Measurements from ENCODE around the gene TEX44.
"Not testable (repeated sequence)": the region's sequence is repeated elsewhere in the genome, so short reads cannot be mapped to it uniquely, and the experiment has no call there.

Gene TEX44

GRCh38 chr2:231556981-231557380, 35.7 kb upstream of the TEX44 start:
- Histone ChIP-seq H3K27me3 (ENCODE audit: control insufficient read depth, insufficient read depth, low read length) (no peaks in the 10 kb centered on the region), H3K4me3 (ENCODE audit: low read length) (no peak overlapping the region), H3K9me3 (replicated peaks; ENCODE audit: low read length) (peaks cover 2% of the 10 kb centered on the region), H3K36me3 (ENCODE audit: insufficient read depth, low read length) (no peaks in the 10 kb centered on the region), H3K4me1 (ENCODE audit: control insufficient read depth, insufficient read depth, low read length) (peaks cover 11% of the 10 kb centered on the region), H3K9ac (ENCODE audit: low read depth, low read length) (no peak overlapping the region), H3K4me2 (ENCODE audit: low read length) (no peak overlapping the region)

GRCh38 chr2:231557571-231558217, 35.0 kb upstream of the TEX44 start:
- Histone ChIP-seq H3K27me3 (ENCODE audit: control insufficient read depth, insufficient read depth, low read length) (no peaks in the 10 kb centered on the region), H3K4me1 (ENCODE audit: control insufficient read depth, insufficient read depth, low read length) (peaks cover 11% of the 10 kb centered on the region), H3K9ac (ENCODE audit: low read depth, low read length) (no peak overlapping the region), H3K4me3 (ENCODE audit: low read length) (no peak overlapping the region), H3K9me3 (replicated peaks; ENCODE audit: low read length) (peaks cover 2% of the 10 kb centered on the region), H3K36me3 (ENCODE audit: insufficient read depth, low read length) (no peaks in the 10 kb centered on the region), H3K4me2 (ENCODE audit: low read length) (no peak overlapping the region)

GRCh38 chr2:231563378-231563961, 29.2 kb upstream of the TEX44 start:
- Histone ChIP-seq H3K27me3 (ENCODE audit: control insufficient read depth, insufficient read depth, low read length) (no peaks in the 10 kb centered on the region), H3K4me3 (ENCODE audit: low read length) (no peak overlapping the region), H3K4me2 (ENCODE audit: low read length) (no peak overlapping the region), H3K36me3 (ENCODE audit: insufficient read depth, low read length) (no peaks in the 10 kb centered on the region), H3K9me3 (replicated peaks; ENCODE audit: low read length) (no peaks in the 10 kb centered on the region), H3K4me1 (ENCODE audit: control insufficient read depth, insufficient read depth, low read length) (no peaks in the 10 kb centered on the region), H3K9ac (ENCODE audit: low read depth, low read length) (no peak overlapping the region)

GRCh38 chr2:231565887-231566594, 26.6 kb upstream of the TEX44 start:
- Histone ChIP-seq H3K4me3 (ENCODE audit: low read length) (no peak overlapping the region), H3K4me2 (ENCODE audit: low read length) (no peak overlapping the region), H3K9me3 (replicated peaks; ENCODE audit: low read length) (no peaks in the 10 kb centered on the region), H3K9ac (ENCODE audit: low read depth, low read length) (no peak overlapping the region), H3K4me1 (ENCODE audit: control insufficient read depth, insufficient read depth, low read length) (no peaks in the 10 kb centered on the region), H3K36me3 (ENCODE audit: insufficient read depth, low read length) (no peaks in the 10 kb centered on the region), H3K27me3 (ENCODE audit: control insufficient read depth, insufficient read depth, low read length) (no peaks in the 10 kb centered on the region)

- H3K27me3 ChIP-seq (ENCODE audit: control insufficient read depth, insufficient read depth, low read length) = peaks cover 7% of the 10 kb centered on the region
- no peak overlapping the region for H3K4me2 ChIP-seq (ENCODE audit: low read length)
- no peak overlapping the region for H3K4me3 ChIP-seq (ENCODE audit: low read length)
- H3K9ac ChIP-seq (ENCODE audit: low read depth, low read length) = no peak overlapping the region
- H3K9me3 ChIP-seq (replicated peaks; ENCODE audit: low read length) = no peaks in the 10 kb centered on the region
- no peaks in the 10 kb centered on the region for H3K36me3 ChIP-seq (ENCODE audit: insufficient read depth, low read length)
- no peaks in the 10 kb centered on the region for H3K4me1 ChIP-seq (ENCODE audit: control insufficient read depth, insufficient read depth, low read length)
Observed at GRCh38 chr2:231567159-231567558, 25.5 kb upstream of the TEX44 start.

GRCh38 chr2:231568098-231568784, 24.4 kb upstream of the TEX44 start:
- peaks cover 10% of the 10 kb centered on the region for H3K27me3 ChIP-seq (ENCODE audit: control insufficient read depth, insufficient read depth, low read length)
- no peak overlapping the region for H3K9ac ChIP-seq (ENCODE audit: low read depth, low read length)
- H3K9me3 ChIP-seq (replicated peaks; ENCODE audit: low read length) = no peaks in the 10 kb centered on the region
- no peak overlapping the region for H3K4me3 ChIP-seq (ENCODE audit: low read length)
- no peak overlapping the region for H3K4me2 ChIP-seq (ENCODE audit: low read length)
- no peaks in the 10 kb centered on the region for H3K4me1 ChIP-seq (ENCODE audit: control insufficient read depth, insufficient read depth, low read length)
- no peaks in the 10 kb centered on the region for H3K36me3 ChIP-seq (ENCODE audit: insufficient read depth, low read length)

- H3K27me3 ChIP-seq (ENCODE audit: control insufficient read depth, insufficient read depth, low read length) = peaks cover 17% of the 10 kb centered on the region
- H3K4me1 ChIP-seq (ENCODE audit: control insufficient read depth, insufficient read depth, low read length) = no peaks in the 10 kb centered on the region
- H3K9me3 ChIP-seq (replicated peaks; ENCODE audit: low read length) = no peaks in the 10 kb centered on the region
- no peak overlapping the region for H3K9ac ChIP-seq (ENCODE audit: low read depth, low read length)
- H3K36me3 ChIP-seq (ENCODE audit: insufficient read depth, low read length) = no peaks in the 10 kb centered on the region
- no peak overlapping the region for H3K4me2 ChIP-seq (ENCODE audit: low read length)
- no peak overlapping the region for H3K4me3 ChIP-seq (ENCODE audit: low read length)
Observed at GRCh38 chr2:231568785-231569435, 23.8 kb upstream of the TEX44 start.

- H3K4me2 ChIP-seq (ENCODE audit: low read length); H3K4me3 ChIP-seq (ENCODE audit: low read length); H3K36me3 ChIP-seq (ENCODE audit: insufficient read depth, low read length); H3K9ac ChIP-seq (ENCODE audit: low read depth, low read length); H3K4me1 ChIP-seq (ENCODE audit: control insufficient read depth, insufficient read depth, low read length); H3K9me3 ChIP-seq (replicated peaks; ENCODE audit: low read length): not testable (repeated sequence)
- peaks cover 21% of the 10 kb centered on the region for H3K27me3 ChIP-seq (ENCODE audit: control insufficient read depth, insufficient read depth, low read length)
Observed at GRCh38 chr2:231570915-231571314, 21.7 kb upstream of the TEX44 start.

GRCh38 chr2:231571661-231572191, 20.9 kb upstream of the TEX44 start:
- no peaks in the 10 kb centered on the region for H3K36me3 ChIP-seq (ENCODE audit: insufficient read depth, low read length)
- no peak overlapping the region for H3K9ac ChIP-seq (ENCODE audit: low read depth, low read length)
- H3K9me3 ChIP-seq (replicated peaks; ENCODE audit: low read length) = no peaks in the 10 kb centered on the region
- no peak overlapping the region for H3K4me2 ChIP-seq (ENCODE audit: low read length)
- H3K4me3 ChIP-seq (ENCODE audit: low read length) = no peak overlapping the region
- peaks cover 25% of the 10 kb centered on the region for H3K27me3 ChIP-seq (ENCODE audit: control insufficient read depth, insufficient read depth, low read length)
- H3K4me1 ChIP-seq (ENCODE audit: control insufficient read depth, insufficient read depth, low read length) = no peaks in the 10 kb centered on the region

- Histone ChIP-seq H3K9ac (ENCODE audit: low read depth, low read length) (no peak overlapping the region), H3K27me3 (ENCODE audit: control insufficient read depth, insufficient read depth, low read length) (peaks cover 25% of the 10 kb centered on the region), H3K36me3 (ENCODE audit: insufficient read depth, low read length) (no peaks in the 10 kb centered on the region), H3K4me2 (ENCODE audit: low read length) (no peak overlapping the region), H3K9me3 (replicated peaks; ENCODE audit: low read length) (no peaks in the 10 kb centered on the region), H3K4me3 (ENCODE audit: low read length) (no peak overlapping the region), H3K4me1 (ENCODE audit: control insufficient read depth, insufficient read depth, low read length) (no peaks in the 10 kb centered on the region)
Observed at GRCh38 chr2:231573096-231573495, 19.6 kb upstream of the TEX44 start.

Data from skeletal muscle satellite cell (primary cell).